Measurements from ENCODE around the gene PIK3CA.
A peak's percentile ranks its signal among the peaks of the same experiment; 100 is the strongest.

The PIK3CA gene

DNA sequence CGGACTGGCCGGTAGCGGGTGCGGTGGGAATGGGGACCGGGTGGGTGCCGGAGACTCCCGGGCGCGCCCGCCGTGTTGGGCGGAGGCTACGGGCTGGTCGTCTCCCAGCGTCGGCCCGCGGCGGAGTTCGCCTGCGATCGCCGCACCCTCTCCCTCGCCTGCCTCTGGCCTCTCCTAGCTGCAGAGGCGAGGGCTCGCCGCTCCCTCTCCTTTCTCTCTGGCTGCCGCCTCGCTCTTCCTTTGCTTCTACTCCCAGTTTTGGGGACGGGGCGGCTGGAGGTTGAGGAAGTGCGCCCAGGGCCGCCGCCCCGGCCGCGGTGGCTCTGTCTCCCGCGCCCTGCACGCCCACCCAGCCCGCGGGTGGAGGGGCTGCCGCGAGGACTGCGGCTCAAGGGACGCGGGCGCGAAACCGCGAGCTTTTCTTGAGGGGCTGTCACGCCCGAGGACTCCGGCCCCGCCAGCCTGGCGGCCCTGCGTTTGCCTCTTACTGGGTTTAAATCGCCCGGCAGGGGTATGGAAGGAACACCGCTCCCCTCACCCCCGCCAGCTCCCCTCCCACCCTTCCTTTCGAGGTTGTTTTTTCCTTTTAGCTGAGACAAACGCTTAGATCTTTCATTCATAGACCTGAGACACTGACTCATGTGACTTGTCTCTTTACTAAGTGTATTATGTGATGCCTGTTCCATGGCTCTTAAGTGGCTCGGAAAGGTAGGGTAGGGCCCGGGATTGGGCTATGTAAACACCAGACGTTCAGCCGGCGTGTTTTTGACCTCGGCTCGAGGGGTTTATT, 654 bp downstream of the PIK3CA start:
- ATAC-seq (ENCODE audit: insufficient read depth, low read depth) (peak; percentile 44), DNase-seq (peak; percentile 65)
- Histone ChIP-seq H4K20me1 (ENCODE audit: insufficient read depth, low read length) (peaks cover 38% of the 10 kb centered on the region), H3K9me3 (ENCODE audit: insufficient read depth, low read length, severe bottlenecking) (no peaks in the 10 kb centered on the region), H3K79me2 (ENCODE audit: insufficient read depth, low read length) (peaks cover 56% of the 10 kb centered on the region), H3K4me1 (ENCODE audit: insufficient read depth, low read length) (peaks cover 36% of the 10 kb centered on the region), H3K9ac (ENCODE audit: low read depth, low read length) (peak overlapping the region; percentile 91), H3K4me3 (ENCODE audit: low read depth in 1 of 2, low read length in 2 of 2) (peak overlapping the region; percentile 66 to 86), H3K27ac (ENCODE audit: low read length) (peak overlapping the region; percentile 89), H3K27me3 (ENCODE audit: insufficient read depth, low read length, poor library complexity) (no peaks in the 10 kb centered on the region), H3K36me3 (ENCODE audit: insufficient read depth, low read length) (no peaks in the 10 kb centered on the region), H2AFZ (ENCODE audit: low read depth, low read length) (peak overlapping the region; percentile 78), H3K4me2 (ENCODE audit: insufficient read depth, low read length) (peak overlapping the region; percentile 78)
- TF ChIP-seq CTCF (IDR thresholded peaks at IDR 0.05; ENCODE audit: borderline replicate concordance, extremely low read depth, low read length, poor library complexity, severe bottlenecking) (no peak), EZH2 (IDR thresholded peaks at IDR 0.05; ENCODE audit: borderline replicate concordance, low read depth, low read length, severe bottlenecking) (no peak)

DNA sequence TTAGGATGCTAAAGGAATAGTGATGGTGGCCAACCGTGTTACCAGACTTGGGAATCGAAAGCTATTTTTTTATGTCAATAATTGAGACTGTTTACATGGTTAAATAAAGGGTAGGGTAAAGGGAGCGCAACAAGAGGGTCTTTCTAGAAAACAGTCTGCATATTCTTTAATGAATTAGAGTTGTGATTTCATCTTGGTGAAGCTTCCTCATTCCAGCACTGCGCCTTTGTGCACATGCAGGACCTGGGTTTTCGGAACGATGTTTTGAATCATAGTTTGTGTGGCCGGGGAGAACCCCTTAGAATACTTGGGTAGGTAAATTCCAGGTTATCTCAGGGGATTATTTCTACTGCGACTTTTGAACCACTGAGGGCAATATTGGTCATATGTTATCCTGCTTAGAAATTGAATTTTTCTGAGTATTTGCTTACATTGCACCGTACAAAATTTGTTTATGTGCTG, 1.3 kb downstream of the PIK3CA start:
- Histone ChIP-seq H3K9ac (ENCODE audit: low read depth, low read length) (peak overlapping the region; percentile 91), H3K27me3 (ENCODE audit: insufficient read depth, low read length, poor library complexity) (no peaks in the 10 kb centered on the region), H3K9me3 (ENCODE audit: insufficient read depth, low read length, severe bottlenecking) (no peaks in the 10 kb centered on the region), H3K36me3 (ENCODE audit: insufficient read depth, low read length) (no peaks in the 10 kb centered on the region), H2AFZ (ENCODE audit: low read depth, low read length) (peak overlapping the region; percentile 28; the same call in 1 of the 2 replicates), H3K4me2 (ENCODE audit: insufficient read depth, low read length) (peak overlapping the region; percentile 78), H3K79me2 (ENCODE audit: insufficient read depth, low read length) (peaks cover 63% of the 10 kb centered on the region), H3K27ac (ENCODE audit: low read length) (peak overlapping the region; percentile 89), H4K20me1 (ENCODE audit: insufficient read depth, low read length) (peaks cover 44% of the 10 kb centered on the region), H3K4me3 (ENCODE audit: low read depth in 1 of 2, low read length in 2 of 2) (peak overlapping the region; percentile 66 to 86), H3K4me1 (ENCODE audit: insufficient read depth, low read length) (peaks cover 36% of the 10 kb centered on the region)
- ATAC-seq (ENCODE audit: insufficient read depth, low read depth): no peak
- DNase-seq: no peak
- TF ChIP-seq CTCF (IDR thresholded peaks at IDR 0.05; ENCODE audit: borderline replicate concordance, extremely low read depth, low read length, poor library complexity, severe bottlenecking) (no peak), EZH2 (IDR thresholded peaks at IDR 0.05; ENCODE audit: borderline replicate concordance, low read depth, low read length, severe bottlenecking) (no peak)

GRCh38 chr3:179149951-179150350, 1.8 kb downstream of the PIK3CA start:
- Histone ChIP-seq H4K20me1 (ENCODE audit: insufficient read depth, low read length) (peaks cover 49% of the 10 kb centered on the region), H3K4me1 (ENCODE audit: insufficient read depth, low read length) (peaks cover 36% of the 10 kb centered on the region), H3K4me2 (ENCODE audit: insufficient read depth, low read length) (peak overlapping the region; percentile 78), H3K36me3 (ENCODE audit: insufficient read depth, low read length) (no peaks in the 10 kb centered on the region), H3K27me3 (ENCODE audit: insufficient read depth, low read length, poor library complexity) (no peaks in the 10 kb centered on the region), H3K27ac (ENCODE audit: low read length) (peak overlapping the region; percentile 89), H3K4me3 (ENCODE audit: low read depth in 1 of 2, low read length in 2 of 2) (peak overlapping the region; percentile 66 to 86), H2AFZ (ENCODE audit: low read depth, low read length) (no peak overlapping the region), H3K9ac (ENCODE audit: low read depth, low read length) (peak overlapping the region; percentile 91), H3K9me3 (ENCODE audit: insufficient read depth, low read length, severe bottlenecking) (no peaks in the 10 kb centered on the region), H3K79me2 (ENCODE audit: insufficient read depth, low read length) (peaks cover 68% of the 10 kb centered on the region)
- TF ChIP-seq EZH2 (IDR thresholded peaks at IDR 0.05; ENCODE audit: borderline replicate concordance, low read depth, low read length, severe bottlenecking): no peak
- DNase-seq: no peak
- no peak for ATAC-seq (ENCODE audit: insufficient read depth, low read depth)

DNA sequence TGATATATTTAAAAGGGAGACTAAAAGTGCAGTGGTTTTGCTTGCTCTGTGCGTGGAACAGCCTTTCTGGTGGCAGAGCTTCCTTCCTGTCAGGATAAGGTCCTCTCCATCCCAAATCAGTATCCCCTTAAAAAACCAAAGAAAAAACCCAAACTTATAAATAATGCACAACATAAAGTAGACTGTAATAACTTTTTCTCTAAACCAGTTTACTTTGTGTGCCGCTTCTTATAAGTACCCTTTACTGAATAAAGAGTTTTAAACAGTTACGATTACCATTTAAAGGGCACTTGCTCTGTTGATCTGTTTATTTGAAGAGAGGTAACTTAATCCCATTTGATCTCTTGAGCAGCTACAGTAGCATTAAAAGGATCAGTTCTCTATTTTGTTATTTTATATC, 2.5 kb downstream of the PIK3CA start:
- H3K9me3 ChIP-seq (ENCODE audit: insufficient read depth, low read length, severe bottlenecking): no peaks in the 10 kb centered on the region
- ATAC-seq (ENCODE audit: insufficient read depth, low read depth) (no peak), DNase-seq (no peak)
- H4K20me1 ChIP-seq (ENCODE audit: insufficient read depth, low read length): peaks cover 54% of the 10 kb centered on the region
- no peaks in the 10 kb centered on the region for H3K36me3 ChIP-seq (ENCODE audit: insufficient read depth, low read length)
- peaks cover 36% of the 10 kb centered on the region for H3K4me1 ChIP-seq (ENCODE audit: insufficient read depth, low read length)
- H3K27me3 ChIP-seq (ENCODE audit: insufficient read depth, low read length, poor library complexity): no peaks in the 10 kb centered on the region
- H2AFZ ChIP-seq (ENCODE audit: low read depth, low read length): no peak overlapping the region
- no peak overlapping the region for H3K9ac ChIP-seq (ENCODE audit: low read depth, low read length)
- H3K4me3 ChIP-seq (ENCODE audit: low read depth in 1 of 2, low read length in 2 of 2): peak overlapping the region; percentile 30 to 86; a peak in 1 of 4 replicates
- no peak overlapping the region for H3K27ac ChIP-seq (ENCODE audit: low read length)
- peak overlapping the region; percentile 78 for H3K4me2 ChIP-seq (ENCODE audit: insufficient read depth, low read length)
- H3K79me2 ChIP-seq (ENCODE audit: insufficient read depth, low read length): peaks cover 74% of the 10 kb centered on the region
- TF ChIP-seq CTCF (IDR thresholded peaks at IDR 0.05; ENCODE audit: borderline replicate concordance, extremely low read depth, low read length, poor library complexity, severe bottlenecking) (no peak), EZH2 (IDR thresholded peaks at IDR 0.05; ENCODE audit: borderline replicate concordance, low read depth, low read length, severe bottlenecking) (no peak)

Data from DND-41 (cell line).